ENCODE measurements around the gene PLPP4. TPM values are rescaled to one million over a fixed set of nuclear protein-coding genes. Genes with fewer than 3 reads are reported as not detected.

PLPP4 gene
- polyA plus RNA-seq, 1 of the 3 experiments (the other 2 are of a cell fraction): 27.9 TPM

DNA sequence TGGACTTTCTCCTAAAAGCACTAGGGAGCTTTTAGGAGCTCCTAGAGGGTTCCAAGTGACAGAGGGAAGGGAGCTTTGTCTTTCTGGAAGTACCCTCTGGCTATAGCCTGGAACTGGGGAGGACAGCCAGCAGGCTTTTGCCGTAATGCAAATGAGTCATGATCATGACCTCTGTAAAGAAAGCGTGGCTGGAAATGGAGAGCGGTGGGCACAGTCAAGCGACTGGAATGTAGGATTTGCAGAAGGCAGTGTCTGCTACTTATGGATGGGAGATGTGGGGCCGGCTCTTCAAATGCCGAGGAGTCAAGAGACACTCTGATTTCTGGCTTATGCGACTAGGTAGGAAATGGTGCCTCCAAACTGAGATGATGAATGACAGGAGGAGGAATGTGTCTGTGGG, 34.6 kb upstream of the PLPP4 start:
- TF ChIP-seq TAF1 (IDR thresholded peaks at IDR 0.05; ENCODE audit: borderline replicate concordance, low read depth, low read length) (no peak; the same call in 1 of the 2 replicates), JUND (IDR thresholded peaks at IDR 0.05) (peak; percentile 93), MEF2A (IDR thresholded peaks at IDR 0.05; ENCODE audit: borderline replicate concordance, low read depth) (peak; percentile 51; the same call in 1 of the 2 replicates), POLR2AphosphoS5 (IDR thresholded peaks at IDR 0.05; ENCODE audit: low read depth, low read length) (peak; percentile 59; the same call in 1 of the 2 replicates), EP300 (IDR thresholded peaks at IDR 0.05; ENCODE audit: borderline replicate concordance in 1 of 2, low read depth in 1 of 2, low read length in 1 of 2) (peak in 1 of 2 experiments; percentile 85; a peak in 1 of 4 replicates), TEAD4 (IDR thresholded peaks at IDR 0.05; ENCODE audit: borderline replicate concordance, insufficient read depth) (peak; percentile 86), NFIC (IDR thresholded peaks at IDR 0.05; ENCODE audit: borderline replicate concordance) (peak; percentile 77), FOSL2 (IDR thresholded peaks at IDR 0.05; ENCODE audit: borderline replicate concordance, low read depth) (peak; percentile 98), RXRA (IDR thresholded peaks at IDR 0.05; ENCODE audit: borderline replicate concordance, low read depth) (peak; percentile 89; the same call in 1 of the 2 replicates), YY1 (IDR thresholded peaks at IDR 0.05; ENCODE audit: low read depth) (0 out of 2 replicates have a peak, but pooled peaks have one; percentile 46), FOXJ3 (CRISPR knock-in tag; IDR thresholded peaks at IDR 0.05) (no peak), SIN3A (IDR thresholded peaks at IDR 0.05; ENCODE audit: borderline replicate concordance, low read depth, low read length) (0 out of 2 replicates have a peak, but pooled peaks have one; percentile 36), TCF12 (IDR thresholded peaks at IDR 0.05) (peak; percentile 85)
- TF ChIP-seq, protein P1, sequence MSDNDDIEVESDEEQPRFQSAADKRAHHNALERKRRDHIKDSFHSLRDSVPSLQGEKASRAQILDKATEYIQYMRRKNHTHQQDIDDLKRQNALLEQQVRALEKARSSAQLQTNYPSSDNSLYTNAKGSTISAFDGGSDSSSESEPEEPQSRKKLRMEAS (IDR thresholded peaks at IDR 0.05; ENCODE audit: low read depth): peak; percentile 68
- TF ChIP-seq, protein P2, sequence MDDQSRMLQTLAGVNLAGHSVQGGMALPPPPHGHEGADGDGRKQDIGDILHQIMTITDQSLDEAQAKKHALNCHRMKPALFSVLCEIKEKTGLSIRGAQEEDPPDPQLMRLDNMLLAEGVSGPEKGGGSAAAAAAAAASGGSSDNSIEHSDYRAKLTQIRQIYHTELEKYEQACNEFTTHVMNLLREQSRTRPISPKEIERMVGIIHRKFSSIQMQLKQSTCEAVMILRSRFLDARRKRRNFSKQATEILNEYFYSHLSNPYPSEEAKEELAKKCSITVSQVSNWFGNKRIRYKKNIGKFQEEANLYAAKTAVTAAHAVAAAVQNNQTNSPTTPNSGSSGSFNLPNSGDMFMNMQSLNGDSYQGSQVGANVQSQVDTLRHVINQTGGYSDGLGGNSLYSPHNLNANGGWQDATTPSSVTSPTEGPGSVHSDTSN (IDR thresholded peaks at IDR 0.05): peak; percentile 76
- TF ChIP-seq, protein P3, sequence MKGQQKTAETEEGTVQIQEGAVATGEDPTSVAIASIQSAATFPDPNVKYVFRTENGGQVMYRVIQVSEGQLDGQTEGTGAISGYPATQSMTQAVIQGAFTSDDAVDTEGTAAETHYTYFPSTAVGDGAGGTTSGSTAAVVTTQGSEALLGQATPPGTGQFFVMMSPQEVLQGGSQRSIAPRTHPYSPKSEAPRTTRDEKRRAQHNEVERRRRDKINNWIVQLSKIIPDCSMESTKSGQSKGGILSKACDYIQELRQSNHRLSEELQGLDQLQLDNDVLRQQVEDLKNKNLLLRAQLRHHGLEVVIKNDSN (IDR thresholded peaks at IDR 0.05; ENCODE audit: borderline replicate concordance, low read depth): no peak
- TF ChIP-seq, protein P4, sequence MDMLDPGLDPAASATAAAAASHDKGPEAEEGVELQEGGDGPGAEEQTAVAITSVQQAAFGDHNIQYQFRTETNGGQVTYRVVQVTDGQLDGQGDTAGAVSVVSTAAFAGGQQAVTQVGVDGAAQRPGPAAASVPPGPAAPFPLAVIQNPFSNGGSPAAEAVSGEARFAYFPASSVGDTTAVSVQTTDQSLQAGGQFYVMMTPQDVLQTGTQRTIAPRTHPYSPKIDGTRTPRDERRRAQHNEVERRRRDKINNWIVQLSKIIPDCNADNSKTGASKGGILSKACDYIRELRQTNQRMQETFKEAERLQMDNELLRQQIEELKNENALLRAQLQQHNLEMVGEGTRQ (IDR thresholded peaks at IDR 0.05; ENCODE audit: borderline replicate concordance, low read depth, low read length): no peak
- TF ChIP-seq, protein P5, sequence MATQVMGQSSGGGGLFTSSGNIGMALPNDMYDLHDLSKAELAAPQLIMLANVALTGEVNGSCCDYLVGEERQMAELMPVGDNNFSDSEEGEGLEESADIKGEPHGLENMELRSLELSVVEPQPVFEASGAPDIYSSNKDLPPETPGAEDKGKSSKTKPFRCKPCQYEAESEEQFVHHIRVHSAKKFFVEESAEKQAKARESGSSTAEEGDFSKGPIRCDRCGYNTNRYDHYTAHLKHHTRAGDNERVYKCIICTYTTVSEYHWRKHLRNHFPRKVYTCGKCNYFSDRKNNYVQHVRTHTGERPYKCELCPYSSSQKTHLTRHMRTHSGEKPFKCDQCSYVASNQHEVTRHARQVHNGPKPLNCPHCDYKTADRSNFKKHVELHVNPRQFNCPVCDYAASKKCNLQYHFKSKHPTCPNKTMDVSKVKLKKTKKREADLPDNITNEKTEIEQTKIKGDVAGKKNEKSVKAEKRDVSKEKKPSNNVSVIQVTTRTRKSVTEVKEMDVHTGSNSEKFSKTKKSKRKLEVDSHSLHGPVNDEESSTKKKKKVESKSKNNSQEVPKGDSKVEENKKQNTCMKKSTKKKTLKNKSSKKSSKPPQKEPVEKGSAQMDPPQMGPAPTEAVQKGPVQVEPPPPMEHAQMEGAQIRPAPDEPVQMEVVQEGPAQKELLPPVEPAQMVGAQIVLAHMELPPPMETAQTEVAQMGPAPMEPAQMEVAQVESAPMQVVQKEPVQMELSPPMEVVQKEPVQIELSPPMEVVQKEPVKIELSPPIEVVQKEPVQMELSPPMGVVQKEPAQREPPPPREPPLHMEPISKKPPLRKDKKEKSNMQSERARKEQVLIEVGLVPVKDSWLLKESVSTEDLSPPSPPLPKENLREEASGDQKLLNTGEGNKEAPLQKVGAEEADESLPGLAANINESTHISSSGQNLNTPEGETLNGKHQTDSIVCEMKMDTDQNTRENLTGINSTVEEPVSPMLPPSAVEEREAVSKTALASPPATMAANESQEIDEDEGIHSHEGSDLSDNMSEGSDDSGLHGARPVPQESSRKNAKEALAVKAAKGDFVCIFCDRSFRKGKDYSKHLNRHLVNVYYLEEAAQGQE (IDR thresholded peaks at IDR 0.05; ENCODE audit: low read depth, low read length): peak; percentile 32; the same call in 1 of the 2 replicates
- no peak for DNase-seq
- H3K79me2 ChIP-seq (ENCODE audit: insufficient read depth): no peaks in the 10 kb centered on the region
- no peaks in the 10 kb centered on the region for H3K9me2 ChIP-seq
- H3K9ac ChIP-seq: peak overlapping the region; percentile 54; the same call in 1 of the 2 replicates
- peak overlapping the region; percentile 47 to 97; a peak in 3 of 4 replicates for H3K27ac ChIP-seq (ENCODE audit: low read depth in 2 of 2, low read length in 1 of 2)
- H3K27me3 ChIP-seq (ENCODE audit: insufficient read depth): no peaks in the 10 kb centered on the region
- no peaks in the 10 kb centered on the region for H3K36me3 ChIP-seq (replicated peaks in 1 of 2; ENCODE audit: control insufficient read depth in 1 of 2, insufficient read depth in 2 of 2, low read length in 1 of 2)
- 11% methylated on average over 7 of the region's 7 CpGs for WGBS (ENCODE audit: low lambda C conversion rate)
- H2AFZ ChIP-seq (ENCODE audit: low read depth): peak overlapping the region; percentile 64
- H4K20me1 ChIP-seq (ENCODE audit: insufficient read depth): no peaks in the 10 kb centered on the region
- H3K4me3 ChIP-seq (ENCODE audit: low read depth in 2 of 2, low read length in 1 of 2): no peak overlapping the region
- CTCF ChIA-PET: interaction anchor here (0.5 to 4.9 kb wide), 33 partner anchors 9 to 504 kb away, joined by 3 to 45 read pairs (median 5); no protein-coding TSS in a partner anchor
- H3K4me1 ChIP-seq (ENCODE audit: control insufficient read depth in 1 of 2, insufficient read depth in 2 of 2, low read depth in 1 of 2, low read length in 1 of 2): peaks cover 0 to 17% of the 10 kb centered on the region in 2 experiments
- H3K9me3 ChIP-seq: peaks cover 6% of the 10 kb centered on the region; the same call in 1 of the 2 replicates
- POLR2A ChIA-PET: no interaction called here
- peaks cover 40% of the 10 kb centered on the region for H3F3A ChIP-seq (replicated peaks; ENCODE audit: insufficient read depth)
- peak overlapping the region; percentile 73 for H3K4me2 ChIP-seq

All from SK-N-SH (cell line).